CD14-positive monocyte (primary cell): ENCODE data around the gene ANXA11. TPM values are rescaled to one million over a fixed set of nuclear protein-coding genes. Genes with fewer than 3 reads are reported as not detected.

Experiments
- DNase-seq, 3 donors: peaks; one replicate each; pipeline ENCODE4 v3.0.0-alpha.2; 2011 to 2022
- H2AFZ ChIP-seq: 2 replicates; pipeline ENCODE4 v1.6.0; 2012; ENCODE audit warnings: mild to moderate bottlenecking, low read depth, low read length, inconsistent platforms; ENCODE audit not compliant: insufficient read depth, poor library complexity, severe bottlenecking
- H3K27ac ChIP-seq, 2 donors: 1 replicate in 1 of 2; 2 replicates in 1 of 2; pipeline ENCODE4 v1.5.1; 2012 to 2013; ENCODE audit warnings: low read length in 2 of 2, control low read depth in 1 of 2, inconsistent platforms in 1 of 2, low read depth in 1 of 2, mild to moderate bottlenecking in 1 of 2
- H3K27me3 ChIP-seq, 2 donors: one replicate each; pipeline versions ENCODE4 v1.6.0 to v1.6.1; 2011 to 2013; ENCODE audit warnings: low read length in 2 of 2; ENCODE audit not compliant: control insufficient read depth in 2 of 2, insufficient read depth in 2 of 2
- H3K36me3 ChIP-seq, 2 donors: replicated peaks in 1 of 2; 1 replicate in 1 of 2; 2 replicates in 1 of 2; pipeline versions ENCODE4 v1.5.1 to v1.6.1; 2012 to 2013; ENCODE audit warnings: low read length in 2 of 2, control low read depth in 1 of 2, inconsistent platforms in 1 of 2, mild to moderate bottlenecking in 1 of 2; ENCODE audit not compliant: insufficient read depth in 2 of 2, control insufficient read depth in 1 of 2
- H3K4me1 ChIP-seq, 2 donors: 1 replicate in 1 of 2; 2 replicates in 1 of 2; pipeline versions ENCODE4 v1.5.1 to v1.6.1; 2012 to 2013; ENCODE audit warnings: low read length in 2 of 2, control low read depth in 1 of 2, inconsistent platforms in 1 of 2, mild to moderate bottlenecking in 1 of 2, moderate library complexity in 1 of 2; ENCODE audit not compliant: insufficient read depth in 2 of 2, control insufficient read depth in 1 of 2
- H3K4me2 ChIP-seq: replicated peaks from 2 replicates; pipeline ENCODE3; 2012; ENCODE audit warnings: low read length, moderate library complexity, mild to moderate bottlenecking; ENCODE audit not compliant: poor library complexity, severe bottlenecking; ENCODE audit errors: extremely low read depth
- H3K4me3 ChIP-seq, 3 experiments: fragments of 200-600 bp in 1 of 3; sonication (generic) in 1 of 3; replicated peaks in 1 of 3; 1 replicate in 2 of 3; 2 replicates in 1 of 3; pipeline ENCODE4 v1.5.1; 2011 to 2013; ENCODE audit warnings: low read length in 3 of 3, mild to moderate bottlenecking in 3 of 3, control low read depth in 2 of 3, low read depth in 2 of 3, inconsistent platforms in 1 of 3, moderate library complexity in 1 of 3
- H3K79me2 ChIP-seq: 2 replicates; pipeline ENCODE4 v1.6.0; 2012; ENCODE audit warnings: mild to moderate bottlenecking, control low read depth, inconsistent platforms, low read length, moderate library complexity; ENCODE audit not compliant: insufficient read depth
- H3K9ac ChIP-seq: 2 replicates; pipeline ENCODE4 v1.6.0; 2017; ENCODE audit warnings: low read length, mild to moderate bottlenecking; ENCODE audit not compliant: insufficient read depth, poor library complexity, severe bottlenecking
- H3K9me3 ChIP-seq, 2 donors: replicated peaks in 1 of 2; 1 replicate in 1 of 2; 2 replicates in 1 of 2; pipeline versions ENCODE4 v1.5.1 to v1.6.1; 2012 to 2013; ENCODE audit warnings: low read length in 2 of 2, control low read depth in 1 of 2; ENCODE audit not compliant: control insufficient read depth in 1 of 2, insufficient read depth in 1 of 2
- H4K20me1 ChIP-seq: 2 replicates; pipeline ENCODE4 v1.6.0; 2012; ENCODE audit warnings: mild to moderate bottlenecking, low read length, control low read depth, moderate library complexity; ENCODE audit not compliant: insufficient read depth
- H3K27ac Mint-ChIP-seq, 7 donors: one replicate each; pipeline ENCODE4 v1.8.0; 2020; ENCODE audit warnings: mild to moderate bottlenecking in 7 of 7, mixed read lengths in 7 of 7, moderate library complexity in 6 of 7, inconsistent platforms in 2 of 7
- H3K27me3 Mint-ChIP-seq, 3 donors: one replicate each; pipeline ENCODE4 v1.8.0; 2021 to 2022; ENCODE audit warnings: low read depth in 3 of 3, mild to moderate bottlenecking in 3 of 3, mixed read lengths in 3 of 3, moderate library complexity in 3 of 3, inconsistent platforms in 1 of 3
- H3K36me3 Mint-ChIP-seq, 2 donors: one replicate each; pipeline ENCODE4 v1.8.0; 2020; ENCODE audit warnings: mixed read lengths in 2 of 2, inconsistent platforms in 1 of 2, mild to moderate bottlenecking in 1 of 2
- H3K4me1 Mint-ChIP-seq: one replicate; pipeline ENCODE4 v1.8.0; 2020; ENCODE audit warnings: mild to moderate bottlenecking, mixed read lengths
- H3K4me3 Mint-ChIP-seq, 2 donors: one replicate each; pipeline ENCODE4 v1.8.0; 2020; ENCODE audit warnings: mild to moderate bottlenecking in 2 of 2, mixed read lengths in 2 of 2, moderate library complexity in 1 of 2
- H3K9me3 Mint-ChIP-seq, 7 donors: one replicate each; pipeline ENCODE4 v1.8.0; 2020 to 2022; ENCODE audit warnings: mixed read lengths in 7 of 7, mild to moderate bottlenecking in 6 of 7, moderate library complexity in 6 of 7, inconsistent platforms in 2 of 7
- CTCF ChIP-seq: fragments of 200-600 bp; IDR thresholded peaks from one replicate; pipeline ENCODE4 v1.8.0; 2022; ENCODE audit warnings: antibody characterized with exemption, mild to moderate bottlenecking
- WGBS: methylation state at CpG from one replicate; pipeline ENCODE4 v1.1.5; 2013; ENCODE audit warnings: missing lambda C conversion rate; ENCODE audit not compliant: insufficient coverage; 5-methylcytosine and 5-hydroxymethylcytosine counted together
- intact Hi-C, 2 donors: fragments of 100-400 bp; cut with micrococcal nuclease; formaldehyde crosslinking; loops; one replicate each; pipeline versions ENCODE4 v1.15.0 to v1.15.1; 2023
- polyA plus RNA-seq, 3 donors: library from polyadenylated mRNA; depleted of rRNA in 1 of 3; unstranded in 2 of 3; stranded (reverse) in 1 of 3; fragments of 300-500 nt in 2 of 3; fragments of >200 nt in 1 of 3; fragmentation: Illumina TruSeq in 2 of 3; gene quantifications; 1 replicate in 2 of 3; 2 replicates in 1 of 3; pipeline ENCODE4 v1.2.3, GENCODE V29; 2012 to 2021

Gene ANXA11
- polyA plus RNA-seq, 3 donors = 95.6 to 174 (median 134) TPM

GRCh38 chr10:80194373-80195045 lies 10.8 kb downstream of the ANXA11 start:
- 100% methylated on average over 3 of the region's 11 CpGs for WGBS
- H3K4me1 ChIP-seq = peaks cover 56 to 73% of the 10 kb centered on the region in 2 donors
- H3K79me2 ChIP-seq = peaks cover 98% of the 10 kb centered on the region
- peak overlapping the region in 1 of 3 experiments; percentile 31 for H3K4me3 ChIP-seq
- no peaks in the 10 kb centered on the region for H3K9me3 ChIP-seq
- H3K4me2 ChIP-seq = peak overlapping the region; percentile 32
- Mint-ChIP-seq H3K4me3 (no peak overlapping the region), H3K27me3 (no peaks in the 10 kb centered on the region), H3K36me3 (peaks cover 19 to 42% of the 10 kb centered on the region in 2 donors), H3K27ac (peak overlapping the region; percentile 83 to 93 (median 89)), H3K9me3 (no peaks in the 10 kb centered on the region), H3K4me1 (peaks cover 83% of the 10 kb centered on the region)
- no peak for TF ChIP-seq CTCF
- no peak overlapping the region for H3K9ac ChIP-seq
- H3K27ac ChIP-seq = peak overlapping the region; percentile 77 to 85
- H2AFZ ChIP-seq = no peak overlapping the region
- peaks cover 76% of the 10 kb centered on the region for H4K20me1 ChIP-seq
- H3K27me3 ChIP-seq = no peaks in the 10 kb centered on the region
- no peak for DNase-seq
- intact Hi-C loops = no loop called here
- peaks cover 4 to 23% of the 10 kb centered on the region in 2 donors for H3K36me3 ChIP-seq

GRCh38 chr10:80192553-80192952 lies 12.8 kb downstream of the ANXA11 start:
- H4K20me1 ChIP-seq = peaks cover 82% of the 10 kb centered on the region

More at GRCh38 chr10:80192553-80192952, 12.8 kb downstream of the ANXA11 start:
- H3K79me2 ChIP-seq = peaks cover 97% of the 10 kb centered on the region
- no peaks in the 10 kb centered on the region for H3K9me3 ChIP-seq
- peaks cover 0 to 3% (median 0%) of the 10 kb centered on the region in 7 donors for H3K9me3 Mint-ChIP-seq
- H3K27ac ChIP-seq = peak overlapping the region in 1 of 2 donors; percentile 85
- no peak for TF ChIP-seq CTCF
- peak overlapping the region in 4 of 7 donors; percentile 41 to 91 (median 85) for H3K27ac Mint-ChIP-seq
- H3K4me1 ChIP-seq = peaks cover 56 to 74% of the 10 kb centered on the region in 2 donors
- DNase-seq = no peak
- no peak overlapping the region for H3K4me2 ChIP-seq
- peaks cover 4 to 23% of the 10 kb centered on the region in 2 donors for H3K36me3 ChIP-seq
- no peak overlapping the region for H2AFZ ChIP-seq
- H3K27me3 Mint-ChIP-seq = no peaks in the 10 kb centered on the region
- no peaks in the 10 kb centered on the region for H3K27me3 ChIP-seq
- H3K36me3 Mint-ChIP-seq = peaks cover 19 to 31% of the 10 kb centered on the region in 2 donors
- no peak overlapping the region for H3K4me3 Mint-ChIP-seq
- no peak overlapping the region for H3K4me3 ChIP-seq
- no peak overlapping the region for H3K9ac ChIP-seq
- H3K4me1 Mint-ChIP-seq = peaks cover 82% of the 10 kb centered on the region
- intact Hi-C loops = no loop called here
